GM18499 (cell line): Measurements from ENCODE around the gene HEPHL1.
"Not testable (repeated sequence)": the region's sequence is repeated elsewhere in the genome, so short reads cannot be mapped to it uniquely, and the experiment has no call there.

Source experiments
- ATAC-seq: cut with Tn5 transposase; IDR thresholded peaks from one replicate; pipeline ENCODE4 v1.9.1; 2021; ENCODE audit warnings: moderate number of reproducible peaks; ENCODE audit not compliant: insufficient read depth, unreplicated experiment

The HEPHL1 gene, protein sequence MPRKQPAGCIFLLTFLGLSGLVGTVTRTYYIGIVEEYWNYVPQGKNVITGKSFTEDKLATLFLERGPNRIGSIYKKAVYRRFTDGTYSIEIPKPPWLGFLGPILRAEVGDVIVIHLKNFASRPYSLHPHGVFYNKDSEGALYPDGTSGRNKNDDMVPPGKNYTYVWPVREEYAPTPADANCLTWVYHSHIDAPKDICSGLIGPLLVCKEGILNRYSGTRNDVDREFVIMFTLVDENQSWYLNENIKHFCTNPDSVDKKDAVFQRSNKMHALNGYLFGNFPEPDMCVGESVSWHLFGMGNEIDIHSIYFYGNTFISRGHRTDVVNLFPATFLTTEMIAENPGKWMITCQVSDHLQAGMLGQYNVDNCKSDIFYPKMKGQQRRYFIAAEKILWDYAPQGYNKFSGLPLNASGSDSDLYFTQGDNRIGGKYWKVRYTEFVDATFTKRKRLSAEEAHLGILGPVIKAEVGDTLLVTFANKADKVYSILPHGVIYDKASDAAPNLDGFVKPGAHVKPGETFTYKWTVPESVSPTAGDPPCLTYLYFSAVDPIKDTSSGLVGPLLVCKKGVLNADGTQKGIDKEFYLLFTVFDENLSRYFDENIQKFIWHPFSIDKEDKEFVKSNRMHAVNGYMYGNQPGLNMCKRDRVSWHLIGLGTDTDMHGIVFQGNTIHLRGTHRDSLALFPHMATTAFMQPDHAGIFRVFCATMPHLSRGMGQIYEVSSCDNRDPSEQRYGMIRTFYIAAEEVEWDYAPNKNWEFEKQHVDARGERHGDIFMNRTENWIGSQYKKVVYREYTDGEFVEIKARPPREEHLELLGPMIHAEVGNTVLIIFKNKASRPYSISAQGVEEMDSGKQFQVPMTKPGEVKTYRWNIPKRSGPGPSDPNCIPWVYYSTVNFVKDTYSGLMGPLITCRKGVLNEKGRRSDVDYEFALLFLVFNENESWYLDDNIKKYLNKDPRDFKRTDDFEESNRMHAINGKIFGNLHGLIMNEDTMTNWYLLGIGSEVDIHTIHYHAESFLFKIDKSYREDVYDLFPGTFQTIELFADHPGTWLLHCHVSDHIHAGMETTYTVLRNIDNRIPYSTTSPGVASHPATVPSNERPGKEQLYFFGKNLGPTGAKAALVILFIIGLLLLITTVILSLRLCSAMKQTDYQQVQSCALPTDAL

DNA sequence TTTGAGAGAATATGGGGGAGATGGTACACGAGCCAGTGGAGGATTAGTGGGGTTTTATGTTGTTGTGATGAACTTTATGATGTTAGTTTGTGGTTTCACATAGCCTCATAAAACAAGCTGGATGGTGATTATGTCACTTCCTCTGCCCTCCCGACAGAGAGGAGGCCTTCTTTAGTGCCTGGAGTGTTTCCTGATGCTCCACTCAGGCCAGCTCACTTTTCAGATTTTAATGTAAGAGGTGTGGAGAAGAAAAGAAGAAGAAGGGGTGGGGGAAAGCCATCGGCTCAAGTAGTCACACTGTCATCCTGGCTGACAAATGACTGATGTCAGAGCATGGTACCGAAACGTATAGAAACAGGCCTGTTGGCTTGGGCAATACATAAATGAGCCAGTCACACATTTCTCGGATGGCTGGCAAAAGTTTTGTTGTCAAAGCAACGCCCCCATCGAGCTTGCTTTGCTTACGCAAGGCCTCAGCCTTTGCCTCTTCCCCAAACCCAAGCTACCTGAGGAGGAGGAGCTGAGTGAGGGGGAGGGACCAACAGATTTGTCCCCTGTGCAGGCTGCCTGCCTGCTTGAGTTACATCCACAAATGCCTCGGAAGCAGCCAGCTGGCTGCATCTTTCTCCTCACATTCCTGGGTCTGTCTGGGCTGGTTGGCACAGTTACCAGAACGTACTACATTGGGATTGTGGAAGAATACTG lies at the start of gene HEPHL1:
Gene HEPHL1, plus strand, starts transcription at position 578 of the 705 bp plus-strand sequence. Its CDS starts 15 bp downstream, at position 593.
- no peak for ATAC-seq

DNA sequence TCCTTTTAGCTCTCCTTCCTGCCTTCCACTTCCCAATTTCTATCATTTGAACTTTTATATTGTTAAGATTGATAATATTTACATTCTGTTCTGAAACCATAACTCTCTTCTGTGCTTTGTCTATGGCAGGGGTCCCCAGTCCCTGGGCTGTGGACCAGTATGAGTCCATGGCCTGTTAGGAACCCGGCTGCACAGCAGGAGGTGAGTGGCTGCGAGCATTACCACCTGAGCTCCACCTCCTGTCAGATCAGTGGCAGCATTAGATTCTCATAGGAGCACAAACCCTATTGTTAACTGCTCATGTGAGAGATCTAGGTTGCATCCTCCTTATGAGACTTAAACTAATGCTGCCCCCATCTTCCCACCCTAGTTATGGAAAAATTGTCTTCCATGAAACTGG lies 48.4 kb upstream of the HEPHL1 start:
- ATAC-seq = no peak

DNA sequence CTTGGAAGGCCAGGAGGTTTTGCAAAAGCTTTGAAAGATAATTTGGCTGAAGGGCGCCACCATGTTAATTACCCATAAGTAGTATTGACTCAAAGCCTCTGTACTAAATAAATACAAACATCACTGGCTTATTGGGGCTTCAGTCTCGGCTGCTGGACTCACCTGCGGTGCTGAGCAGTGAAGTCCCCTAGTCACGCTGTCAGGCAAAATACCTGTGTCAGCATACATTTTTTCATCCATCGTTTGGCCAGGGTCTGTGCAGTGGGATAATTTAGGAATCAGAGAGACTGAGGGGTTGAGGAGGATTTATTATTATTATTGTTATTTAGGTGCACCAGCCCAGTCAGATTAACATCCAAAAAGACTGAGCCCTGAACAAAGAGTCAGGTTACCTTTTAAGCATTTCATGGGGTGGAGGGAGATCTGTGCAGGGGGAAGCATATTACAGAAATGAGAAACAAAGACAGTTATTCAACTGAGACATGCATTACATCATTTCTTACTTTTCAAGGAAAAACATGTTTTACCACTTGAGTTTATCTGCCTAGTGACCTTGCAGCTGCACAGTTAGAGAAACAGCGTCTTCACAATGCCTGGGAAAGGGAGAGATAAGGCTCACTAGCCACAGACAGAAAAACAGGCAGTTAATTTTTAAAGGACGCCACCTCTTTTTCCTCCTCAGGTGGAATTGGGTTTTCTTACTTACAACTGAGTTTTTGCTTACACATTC lies 47.7 kb upstream of the HEPHL1 start:
- ATAC-seq = not testable (repeated sequence)

DNA sequence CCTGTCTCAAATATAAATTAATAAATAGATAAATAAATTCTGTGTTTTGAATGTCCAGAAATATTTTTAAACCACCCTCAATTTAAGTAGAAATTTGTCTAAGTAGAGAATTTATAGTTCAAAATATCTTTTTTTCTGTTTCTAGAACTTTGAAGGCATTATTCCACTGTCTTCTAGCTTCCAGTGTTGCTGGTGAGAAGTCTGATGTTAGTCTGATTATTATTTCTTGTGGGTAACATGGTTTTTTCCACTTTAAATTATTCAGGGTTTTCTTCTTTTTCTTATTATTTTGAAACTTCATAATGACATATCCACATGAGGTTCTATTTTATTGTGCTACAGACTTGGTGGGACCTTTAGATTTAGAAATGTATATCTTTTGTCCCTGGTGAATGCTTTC lies 46.4 kb upstream of the HEPHL1 start:
- no peak for ATAC-seq

DNA sequence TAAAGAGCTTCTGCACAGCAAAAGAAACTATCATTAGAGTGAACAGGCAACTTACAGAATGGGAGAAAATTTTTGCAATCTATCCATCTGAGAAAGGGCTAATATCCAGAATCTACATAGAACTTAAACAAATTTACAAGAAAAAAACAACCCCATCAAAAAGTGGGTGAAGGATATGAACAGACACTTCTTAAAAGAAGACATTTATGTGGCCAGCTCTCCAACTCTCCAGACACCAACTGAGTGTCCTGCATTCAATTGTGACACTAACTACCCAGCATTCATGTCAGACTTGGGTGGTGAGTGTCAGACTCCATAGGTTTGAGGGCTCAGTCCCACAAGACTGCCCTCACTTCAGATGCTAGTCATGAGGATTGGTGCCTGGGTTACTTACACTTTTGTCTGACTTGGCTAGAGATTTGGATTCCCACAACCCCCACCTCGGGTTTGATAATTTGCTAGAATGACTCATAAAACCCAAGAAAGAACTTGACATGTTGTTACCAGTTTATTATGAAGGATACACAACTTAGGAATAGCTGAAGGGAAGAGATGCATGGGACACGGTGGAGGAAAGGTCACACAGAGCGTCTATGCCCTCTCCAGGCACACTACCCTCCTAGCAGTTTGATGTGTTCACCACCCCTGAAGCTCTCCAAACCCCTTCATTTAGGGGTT lies 44.4 kb upstream of the HEPHL1 start:
- ATAC-seq = not testable (repeated sequence)

DNA sequence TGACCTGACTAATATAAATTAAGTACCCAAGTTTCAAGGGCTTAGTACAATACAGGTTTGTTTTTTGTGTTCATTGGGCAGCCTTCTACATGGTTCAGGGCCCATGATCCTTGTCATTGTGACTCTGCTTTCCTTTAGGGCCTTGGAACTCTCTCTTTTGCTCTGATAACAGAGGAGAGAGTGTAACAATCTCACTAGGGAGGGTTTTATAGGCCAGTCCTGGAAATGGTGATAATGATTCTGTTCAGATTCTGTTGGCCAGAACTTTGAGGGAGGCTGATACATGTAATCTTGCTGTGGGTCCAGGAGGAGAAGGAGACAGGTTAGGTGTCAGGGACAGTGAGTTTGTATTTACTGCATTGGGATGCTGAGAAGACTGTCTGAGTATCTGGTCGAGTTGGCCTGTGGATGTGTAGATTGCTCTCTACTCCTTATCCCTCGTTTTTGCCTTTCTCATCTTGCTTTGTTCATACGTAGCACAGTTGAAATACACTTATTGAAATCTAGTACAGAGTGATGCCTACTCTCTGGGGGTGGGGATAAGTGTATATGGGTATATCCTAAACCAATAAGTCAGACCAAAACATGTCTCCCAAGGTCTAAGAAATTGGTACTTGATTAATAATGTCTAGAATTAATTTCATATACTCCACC lies 37.5 kb upstream of the HEPHL1 start:
- no peak for ATAC-seq

DNA sequence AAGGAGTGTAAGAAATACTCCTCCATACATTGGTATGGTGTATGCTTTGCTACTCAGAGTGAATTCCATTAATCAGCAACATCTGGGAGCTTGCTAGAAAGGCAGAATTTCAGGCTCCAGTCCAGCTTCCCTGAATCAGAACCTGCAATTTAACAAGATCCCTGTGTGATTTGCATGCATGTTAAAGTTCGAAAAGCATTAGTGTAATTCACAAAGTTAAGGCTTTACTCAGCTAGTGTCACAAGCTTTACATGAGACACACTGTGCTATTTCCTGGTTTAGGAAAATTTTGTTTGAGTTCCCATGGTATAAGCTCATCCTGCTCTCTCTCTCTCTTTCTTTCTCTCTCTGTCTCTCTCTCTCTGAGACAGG lies 37.0 kb upstream of the HEPHL1 start:
- no peak for ATAC-seq

DNA sequence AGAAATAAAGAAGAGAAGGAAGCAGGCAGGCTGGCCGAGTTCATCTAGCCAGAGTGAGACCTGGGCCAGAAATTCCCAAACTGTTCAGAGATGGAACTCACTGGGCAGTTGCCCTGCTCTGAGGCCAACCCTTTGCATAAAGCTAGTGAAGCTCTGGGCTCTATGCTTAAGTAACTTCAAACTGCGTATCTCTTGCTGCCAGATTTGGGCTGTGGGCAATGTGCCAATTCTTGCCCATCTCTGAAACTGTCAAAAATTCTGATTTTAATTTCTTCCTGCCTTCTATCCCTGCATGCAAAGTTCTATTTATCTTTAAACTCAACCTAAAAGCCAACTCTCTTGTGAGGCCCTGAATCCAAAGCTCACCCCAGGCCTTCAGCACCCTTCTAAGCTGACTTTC lies 36.2 kb upstream of the HEPHL1 start:
- no peak for ATAC-seq

DNA sequence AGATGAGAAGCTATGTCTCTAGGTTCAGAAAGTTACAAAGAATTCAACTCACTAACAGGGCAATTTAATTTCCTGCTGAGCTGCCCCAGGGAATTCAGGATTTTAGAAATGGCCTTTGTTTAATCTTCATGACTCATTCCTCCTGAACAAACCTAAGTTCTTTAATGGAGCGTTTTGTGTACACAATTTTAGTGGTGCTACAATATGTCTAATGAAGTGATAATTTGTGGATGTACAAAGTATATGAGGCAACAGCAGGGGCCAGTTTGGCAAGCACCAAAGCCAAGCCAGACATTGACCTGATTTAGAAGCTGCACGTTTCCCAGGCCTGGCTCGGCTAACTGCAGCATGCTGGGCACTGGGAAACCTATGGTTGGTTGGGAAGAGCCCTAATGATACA lies 34.4 kb upstream of the HEPHL1 start:
- no peak for ATAC-seq

DNA sequence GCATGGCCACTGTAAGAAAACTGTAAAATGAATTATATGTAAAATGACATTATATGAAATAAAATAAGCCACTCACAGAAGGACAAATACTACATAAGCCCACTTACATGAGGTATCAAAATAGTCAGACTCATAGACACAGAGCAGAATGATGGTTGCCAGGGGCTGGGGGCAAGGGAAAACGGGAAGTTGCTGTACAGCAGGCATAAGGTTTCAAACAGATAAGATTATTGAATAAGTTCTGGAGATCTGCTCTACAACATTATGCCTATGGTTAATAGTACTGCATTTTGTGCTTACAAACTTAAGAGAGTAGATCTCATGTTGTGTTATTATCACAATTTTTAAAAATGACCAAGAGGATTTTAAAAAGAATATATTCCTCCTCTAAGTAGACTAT lies 32.7 kb upstream of the HEPHL1 start:
- ATAC-seq = no peak

DNA sequence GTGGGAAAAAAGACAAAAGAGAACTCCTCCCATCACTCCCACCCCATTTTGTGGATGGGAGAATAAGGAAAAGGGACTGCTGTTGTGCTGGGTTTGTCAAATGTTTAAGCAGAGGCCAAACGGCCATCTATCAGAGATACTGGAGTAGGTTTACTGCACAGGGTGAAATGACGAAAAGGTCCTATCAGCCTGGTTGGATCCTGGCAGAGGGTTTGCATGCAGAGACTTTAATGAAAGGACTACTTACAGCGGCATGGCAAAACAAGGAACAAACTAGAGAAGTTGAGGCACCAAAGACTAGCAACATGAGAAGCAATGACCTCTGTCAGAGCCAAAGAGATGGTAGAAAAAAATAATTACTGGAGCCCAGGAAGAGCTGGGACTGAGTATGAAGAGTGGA lies 32.2 kb upstream of the HEPHL1 start:
- ATAC-seq = no peak

DNA sequence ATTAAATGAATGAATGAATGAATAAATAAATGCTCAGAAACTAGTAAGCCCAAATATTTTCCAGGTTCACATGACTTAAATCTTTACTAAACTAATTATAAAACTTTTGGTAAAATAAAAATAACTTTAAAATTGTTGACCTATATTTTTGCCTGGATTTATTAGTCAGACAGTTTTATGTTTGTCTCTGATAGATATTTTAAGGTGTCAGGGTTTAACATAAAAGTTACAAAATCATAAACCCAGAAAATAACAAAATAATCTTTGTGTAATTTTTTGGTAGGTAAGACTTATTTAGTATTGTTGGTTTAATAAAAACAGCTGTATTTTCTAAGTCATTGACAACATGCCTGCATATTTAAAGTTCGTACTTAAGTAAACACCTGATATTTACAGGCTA lies 27.4 kb upstream of the HEPHL1 start:
- ATAC-seq = no peak

DNA sequence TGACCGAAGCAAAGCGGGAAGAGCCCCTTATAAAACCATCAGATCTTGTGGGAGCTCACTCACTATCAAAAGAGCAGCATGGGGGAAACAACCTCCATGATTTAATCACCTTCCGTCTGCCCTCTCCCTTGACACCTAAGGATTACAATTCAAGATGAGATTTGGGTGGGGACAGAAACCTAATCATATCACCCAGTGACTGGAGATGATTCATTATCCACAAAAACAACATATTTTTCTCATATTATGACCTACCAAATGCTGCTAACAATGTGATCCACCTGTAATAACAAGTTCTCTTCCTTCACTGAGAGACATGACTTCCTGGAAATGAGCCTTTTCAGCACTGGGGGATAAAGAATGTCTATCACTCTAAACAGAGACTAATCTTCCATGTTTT lies 23.4 kb upstream of the HEPHL1 start:
- ATAC-seq = no peak

DNA sequence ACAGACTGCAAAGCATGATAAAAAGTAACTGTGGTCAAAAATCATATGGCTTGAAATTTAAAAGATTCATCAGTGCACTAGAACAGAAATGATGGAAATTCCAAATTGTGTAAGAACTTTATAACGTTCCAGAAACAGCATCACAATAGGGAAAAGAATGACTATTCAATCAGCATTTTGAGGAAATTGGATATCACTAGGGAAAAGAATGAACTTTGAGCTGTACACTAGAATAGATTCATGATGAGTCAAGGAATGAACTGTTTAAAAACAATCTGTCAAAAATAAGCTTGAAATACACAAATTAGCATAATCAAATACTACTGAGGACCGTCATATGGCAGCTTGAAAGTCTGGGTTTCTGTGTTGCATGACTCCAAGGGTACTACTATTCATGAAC lies 20.5 kb upstream of the HEPHL1 start:
- ATAC-seq = no peak

DNA sequence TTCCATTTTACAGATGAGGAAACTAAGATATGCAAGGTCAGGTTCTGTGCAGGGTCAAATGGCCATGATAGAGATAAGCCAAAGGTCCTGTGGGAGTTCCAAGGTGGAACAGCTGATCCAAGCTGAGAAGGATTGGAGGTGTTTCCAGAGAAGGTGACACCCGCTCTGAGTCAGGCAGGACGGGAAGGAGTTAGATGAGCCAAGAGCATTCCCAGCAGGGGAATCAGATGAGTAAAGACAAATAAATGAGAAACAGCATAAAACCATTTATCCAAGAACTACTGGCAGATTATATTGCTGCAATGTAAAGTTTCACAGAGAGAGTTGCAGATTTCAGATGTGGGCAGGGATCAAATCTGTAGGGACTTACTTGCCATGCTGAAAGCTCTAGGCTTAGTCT lies 18.9 kb upstream of the HEPHL1 start:
- no peak for ATAC-seq

DNA sequence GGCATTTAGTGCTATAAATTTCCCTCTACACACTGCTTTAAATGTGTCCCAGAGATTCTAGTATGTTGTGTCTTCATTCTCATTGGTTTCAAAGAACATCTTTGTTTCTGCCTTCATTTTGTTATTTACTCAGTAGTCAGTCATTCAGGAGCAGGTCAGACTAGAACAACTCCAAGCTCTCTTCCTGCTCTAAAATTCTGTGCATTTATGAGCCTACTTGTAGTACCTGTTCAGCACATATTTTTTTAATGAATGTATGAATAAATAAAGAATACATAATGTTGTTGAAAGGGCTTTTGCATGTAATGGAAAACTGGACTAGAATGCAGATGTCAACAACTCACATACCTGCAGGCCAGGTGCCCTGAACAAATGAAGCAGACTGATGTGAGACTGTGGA lies 13.7 kb upstream of the HEPHL1 start:
- no peak for ATAC-seq

DNA sequence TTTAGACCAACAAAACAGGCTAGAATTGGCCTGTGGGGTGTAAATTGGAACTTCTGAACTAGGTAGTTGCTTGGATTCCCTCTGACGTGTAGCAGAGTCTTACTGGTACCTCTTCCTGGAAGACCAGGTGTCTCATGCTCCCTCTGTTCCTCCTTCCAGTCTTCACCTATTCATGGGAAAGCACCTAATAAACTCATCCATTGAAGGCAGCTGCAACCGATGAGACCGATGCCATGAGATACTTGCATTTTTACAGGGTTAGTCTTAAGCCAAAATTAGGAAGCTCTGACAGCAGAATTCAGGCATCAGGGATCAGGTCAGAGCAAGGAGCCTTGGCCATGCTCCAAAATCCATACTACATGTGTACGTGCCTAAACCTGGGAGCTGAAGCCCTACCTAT lies 13.2 kb upstream of the HEPHL1 start:
- ATAC-seq = no peak

DNA sequence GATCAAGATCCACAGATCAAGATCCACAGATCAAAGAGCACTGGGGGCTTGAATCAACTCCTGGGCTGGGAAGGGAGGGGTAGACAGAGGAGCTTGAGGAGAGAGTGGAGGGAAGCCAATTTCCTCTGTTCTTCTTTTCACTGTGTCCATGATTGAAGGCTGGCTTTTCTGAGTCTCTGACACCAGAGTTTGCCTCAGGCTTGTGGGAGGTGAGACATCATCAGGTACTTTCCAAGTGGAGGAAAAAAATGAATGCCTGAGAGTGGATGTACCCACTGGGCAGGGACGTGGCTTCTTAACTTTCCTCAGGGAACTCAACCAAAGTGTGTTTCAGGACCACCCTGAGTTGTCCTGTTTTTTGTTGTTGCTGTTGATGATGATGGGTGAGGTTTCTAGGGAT lies 11.0 kb upstream of the HEPHL1 start:
- no peak for ATAC-seq

DNA sequence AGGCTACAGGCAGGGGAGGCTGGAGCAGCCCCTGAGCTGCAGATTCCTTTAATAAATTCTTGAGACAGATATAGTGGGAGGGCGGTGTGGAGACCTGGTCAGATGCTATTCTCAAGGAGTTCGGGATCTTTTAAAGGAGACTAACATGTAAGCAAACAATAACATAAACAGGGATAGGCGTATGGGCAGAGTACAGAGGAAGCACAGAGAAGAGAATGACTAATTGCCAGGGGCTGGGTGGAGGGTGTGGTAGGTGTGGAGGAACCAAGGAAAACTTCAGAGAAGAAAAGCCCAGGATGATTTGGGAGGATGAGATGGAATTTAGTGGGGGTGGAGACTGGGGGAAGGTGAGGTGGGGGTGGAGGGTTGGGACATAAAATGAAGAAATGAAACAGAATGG lies 9.7 kb upstream of the HEPHL1 start:
- ATAC-seq = no peak
